Measurements from ENCODE around the gene SCRT2. TPM values are rescaled to one million over a fixed set of nuclear protein-coding genes. Genes with fewer than 3 reads are reported as not detected.

Gene SCRT2
- total and polyA plus RNA-seq, 12 donors: not detected

DNA sequence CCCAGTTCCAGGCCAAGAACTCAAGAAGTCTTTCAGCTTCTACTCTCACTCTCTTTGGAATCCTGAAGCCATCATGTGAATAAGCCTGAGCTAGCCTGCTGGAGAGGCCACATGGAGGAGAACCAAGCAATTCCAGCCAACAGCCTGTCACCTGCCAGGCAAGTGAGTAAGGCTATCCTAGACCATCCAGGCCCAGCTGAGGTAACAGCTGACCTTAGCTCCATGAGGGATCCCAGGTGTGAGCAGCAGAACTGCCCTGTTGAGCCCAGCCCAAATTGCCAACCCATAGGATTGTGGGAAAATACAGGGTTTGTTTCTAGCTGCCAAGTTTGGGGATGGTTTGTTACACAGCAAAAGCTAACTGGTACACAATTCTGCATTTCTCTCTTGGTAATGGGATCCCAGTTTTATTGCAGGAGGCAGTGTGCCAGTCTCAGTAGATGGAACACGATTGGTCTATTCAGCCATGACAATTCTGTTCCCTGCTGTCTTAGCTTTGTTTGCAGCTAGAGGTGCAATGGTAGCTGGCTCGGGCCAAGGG lies 28.1 kb downstream of the SCRT2 start:
- intact Hi-C loops (cut with DNase I): loop anchor here in 1 of 2 donors (5.0 kb wide), 1 partner anchor 85 kb away; no protein-coding TSS in a partner anchor
- no peak for TF ChIP-seq POLR2A (IDR thresholded peaks at IDR 0.05)
- TF ChIP-seq, protein P1, sequence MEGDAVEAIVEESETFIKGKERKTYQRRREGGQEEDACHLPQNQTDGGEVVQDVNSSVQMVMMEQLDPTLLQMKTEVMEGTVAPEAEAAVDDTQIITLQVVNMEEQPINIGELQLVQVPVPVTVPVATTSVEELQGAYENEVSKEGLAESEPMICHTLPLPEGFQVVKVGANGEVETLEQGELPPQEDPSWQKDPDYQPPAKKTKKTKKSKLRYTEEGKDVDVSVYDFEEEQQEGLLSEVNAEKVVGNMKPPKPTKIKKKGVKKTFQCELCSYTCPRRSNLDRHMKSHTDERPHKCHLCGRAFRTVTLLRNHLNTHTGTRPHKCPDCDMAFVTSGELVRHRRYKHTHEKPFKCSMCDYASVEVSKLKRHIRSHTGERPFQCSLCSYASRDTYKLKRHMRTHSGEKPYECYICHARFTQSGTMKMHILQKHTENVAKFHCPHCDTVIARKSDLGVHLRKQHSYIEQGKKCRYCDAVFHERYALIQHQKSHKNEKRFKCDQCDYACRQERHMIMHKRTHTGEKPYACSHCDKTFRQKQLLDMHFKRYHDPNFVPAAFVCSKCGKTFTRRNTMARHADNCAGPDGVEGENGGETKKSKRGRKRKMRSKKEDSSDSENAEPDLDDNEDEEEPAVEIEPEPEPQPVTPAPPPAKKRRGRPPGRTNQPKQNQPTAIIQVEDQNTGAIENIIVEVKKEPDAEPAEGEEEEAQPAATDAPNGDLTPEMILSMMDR (IDR thresholded peaks at IDR 0.05): no peak
- Histone ChIP-seq H3K9me3 (replicated peaks in 1 of 3) (no peaks in the 10 kb centered on the region), H3K4me1 (replicated peaks in 1 of 2) (peaks cover 30 to 38% of the 10 kb centered on the region in 2 donors), H3K27ac (peak overlapping the region in 3 of 5 donors; percentile 19 to 24 (median 21)), H3K36me3 (replicated peaks in 1 of 2) (peaks cover 0 to 36% of the 10 kb centered on the region in 2 donors), H3K4me3 (no peak overlapping the region), H3K27me3 (no peaks in the 10 kb centered on the region)
- 92 to 97% (median 93%) methylated on average over 2 of the region's 2 CpGs for WGBS, 4 donors
- no peak for DNase-seq

DNA sequence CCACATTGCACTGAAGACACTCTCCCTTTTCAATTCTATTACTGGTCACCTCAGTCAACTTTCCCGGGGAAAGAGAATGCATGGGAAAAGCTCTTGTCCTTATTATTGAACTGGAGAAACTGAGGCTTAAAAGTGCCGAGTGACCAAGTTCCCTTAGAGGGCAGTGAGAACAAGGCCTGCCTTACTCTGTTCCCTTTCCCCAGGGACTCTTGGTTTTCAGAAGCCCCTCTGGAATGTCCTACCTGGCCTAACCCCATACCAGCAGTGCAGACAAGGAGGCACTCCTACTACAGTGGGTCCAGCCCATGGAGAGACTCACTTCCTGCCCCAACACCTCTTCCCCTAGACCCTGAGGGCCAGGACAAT lies 28.8 kb downstream of the SCRT2 start:
- TF ChIP-seq POLR2A (IDR thresholded peaks at IDR 0.05): no peak
- TF ChIP-seq, protein P1 (IDR thresholded peaks at IDR 0.05): no peak
- H3K27me3 ChIP-seq: no peaks in the 10 kb centered on the region
- H3K36me3 ChIP-seq (replicated peaks in 1 of 2): peaks cover 0 to 36% of the 10 kb centered on the region in 2 donors
- H3K4me1 ChIP-seq (replicated peaks in 1 of 2): peaks cover 27 to 33% of the 10 kb centered on the region in 2 donors
- DNase-seq: no peak
- no peaks in the 10 kb centered on the region for H3K9me3 ChIP-seq (replicated peaks in 1 of 3)
- intact Hi-C loops (cut with DNase I): loop anchor here in 1 of 2 donors (5.0 kb wide), 1 partner anchor 85 kb away; no protein-coding TSS in a partner anchor
- no peak overlapping the region for H3K4me3 ChIP-seq
- WGBS, 4 donors: 71 to 83% (median 78%) methylated on average over 2 of the region's 2 CpGs
- peak overlapping the region in 3 of 5 donors; percentile 19 to 42 (median 21) for H3K27ac ChIP-seq

DNA sequence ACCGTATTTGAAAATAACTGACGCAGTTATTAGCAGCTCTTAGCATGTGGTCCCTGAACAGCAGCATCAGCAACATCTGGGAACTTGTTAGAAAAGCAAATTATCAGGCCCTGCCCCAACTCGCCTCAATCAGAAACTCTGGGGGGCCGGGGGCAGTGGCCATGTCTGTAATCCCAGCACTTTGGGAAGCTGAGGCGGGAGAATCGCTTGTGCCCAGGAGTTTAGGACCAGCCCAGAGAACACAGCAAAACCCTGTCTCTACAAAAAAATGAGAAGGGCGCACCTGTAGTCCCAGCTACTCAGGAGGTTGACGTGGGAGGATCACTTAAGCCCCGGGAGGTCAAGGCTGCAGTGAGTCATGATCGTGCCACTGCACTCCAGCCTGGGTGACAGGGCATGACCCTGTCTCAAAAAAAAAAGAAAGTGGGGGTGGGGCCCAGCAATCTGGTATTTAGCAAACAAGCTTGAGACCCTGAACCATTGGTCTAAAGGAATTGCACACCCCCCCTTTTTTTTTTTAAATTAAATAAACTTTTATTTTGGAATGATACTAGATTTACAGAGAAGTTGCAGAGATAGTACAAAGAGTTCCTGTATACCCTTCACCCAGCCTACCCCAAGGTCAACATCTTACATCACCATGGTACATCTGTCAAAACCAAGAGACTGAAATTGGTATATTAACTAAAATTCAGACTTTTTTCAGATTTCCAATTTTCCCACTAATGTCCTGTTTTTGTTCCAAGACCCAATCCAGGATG lies 29.3 kb downstream of the SCRT2 start:
- Histone ChIP-seq H3K4me1 (replicated peaks in 1 of 2) (peaks cover 23 to 28% of the 10 kb centered on the region in 2 donors), H3K27me3 (no peaks in the 10 kb centered on the region), H3K27ac (peak overlapping the region in 3 of 5 donors; percentile 40 to 78 (median 52)), H3K9me3 (replicated peaks in 1 of 3) (no peaks in the 10 kb centered on the region), H3K4me3 (no peak overlapping the region), H3K36me3 (replicated peaks in 1 of 2) (peaks cover 0 to 36% of the 10 kb centered on the region in 2 donors)
- intact Hi-C loops (cut with DNase I): loop anchor here in 1 of 2 donors (5.0 kb wide), 1 partner anchor 84 kb away; no protein-coding TSS in a partner anchor
- WGBS, 4 donors: 51 to 61% (median 55%) methylated on average over 8 to 10 of the region's 10 CpGs
- DNase-seq: peak in 6 of 7 donors; percentile 45 to 71 (median 57)
- TF ChIP-seq POLR2A (IDR thresholded peaks at IDR 0.05): no peak
- TF ChIP-seq, protein P1 (IDR thresholded peaks at IDR 0.05): no peak

DNA sequence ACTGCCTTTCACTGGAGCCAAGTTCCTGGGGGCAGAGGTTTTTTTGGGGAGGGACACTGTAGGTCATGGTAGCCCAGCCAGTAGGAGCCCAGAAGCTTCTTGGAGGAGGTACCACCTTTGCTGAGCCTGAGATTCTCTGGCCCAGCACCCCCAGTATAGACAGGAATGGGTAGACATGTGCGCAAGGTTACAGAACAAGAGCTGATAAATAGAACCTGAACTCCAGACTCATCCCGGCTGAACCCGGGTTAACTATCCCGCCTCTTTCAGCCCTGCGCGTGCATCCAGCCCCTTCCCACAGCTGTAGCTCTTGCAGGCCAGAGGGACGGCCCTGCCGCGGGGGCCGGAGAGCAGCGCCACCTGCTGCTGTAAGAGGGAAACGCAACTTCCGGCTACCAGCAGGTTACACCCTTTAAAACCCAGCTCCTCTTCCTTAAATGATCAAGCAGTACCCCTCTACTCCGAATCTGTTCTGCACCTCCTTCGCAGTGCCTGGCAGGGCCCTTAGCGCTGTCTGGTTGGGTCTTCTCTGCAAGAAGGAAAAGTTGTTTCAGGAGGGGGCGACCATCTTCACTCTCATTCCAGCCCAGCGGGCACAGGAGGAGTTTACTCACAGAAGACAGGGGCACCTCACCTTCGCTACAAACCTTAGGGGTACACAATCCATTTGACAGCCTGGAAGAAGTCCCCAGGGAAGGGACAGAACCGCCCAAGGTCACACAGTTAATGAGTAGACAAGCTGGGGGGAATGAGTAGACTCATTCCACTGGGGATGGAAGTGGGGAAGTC lies 30.1 kb downstream of the SCRT2 start:
- Histone ChIP-seq H3K27me3 (no peaks in the 10 kb centered on the region), H3K4me1 (replicated peaks in 1 of 2) (peaks cover 22 to 25% of the 10 kb centered on the region in 2 donors), H3K4me3 (no peak overlapping the region), H3K36me3 (replicated peaks in 1 of 2) (peaks cover 0 to 33% of the 10 kb centered on the region in 2 donors), H3K27ac (peak overlapping the region in 3 of 5 donors; percentile 40 to 78 (median 52)), H3K9me3 (replicated peaks in 1 of 3) (no peaks in the 10 kb centered on the region)
- DNase-seq: peak; percentile 49 to 83 (median 67)
- TF ChIP-seq, protein P1 (IDR thresholded peaks at IDR 0.05): peak; percentile 77 to 92 (median 86)
- no peak for TF ChIP-seq POLR2A (IDR thresholded peaks at IDR 0.05)
- 19 to 29% (median 21%) methylated on average over 12 to 20 of the region's 20 CpGs for WGBS, 4 donors
- intact Hi-C loops (cut with DNase I): loop anchor here in 1 of 2 donors (5.0 kb wide), 1 partner anchor 83 kb away; no protein-coding TSS in a partner anchor
